Muscle layer of colon (tissue), 2 donors: ENCODE results near the gene AQP1.

ENCODE experiments used
- H3K27ac ChIP-seq: one replicate; pipeline ENCODE4 v1.7.0; 2013; ENCODE audit warnings: low read depth, mild to moderate bottlenecking, low read length, moderate library complexity
- H3K27me3 ChIP-seq, 2 donors: one replicate each; pipeline ENCODE4 v1.7.0; 2013; ENCODE audit warnings: low read length in 2 of 2, mild to moderate bottlenecking in 2 of 2; ENCODE audit not compliant: insufficient read depth in 2 of 2, control insufficient read depth in 1 of 2
- H3K36me3 ChIP-seq: one replicate; pipeline ENCODE4 v1.7.0; 2013; ENCODE audit warnings: mild to moderate bottlenecking, low read length; ENCODE audit not compliant: insufficient read depth
- H3K4me1 ChIP-seq: one replicate; pipeline ENCODE4 v1.7.0; 2013; ENCODE audit warnings: mild to moderate bottlenecking, low read length; ENCODE audit not compliant: insufficient read depth
- H3K4me3 ChIP-seq, 2 donors: one replicate each; pipeline ENCODE4 v1.7.0; 2013; ENCODE audit warnings: low read length in 2 of 2, low read depth in 1 of 2, mild to moderate bottlenecking in 1 of 2, moderate library complexity in 1 of 2
- H3K9ac ChIP-seq: one replicate; pipeline ENCODE4 v1.7.0; 2013; ENCODE audit warnings: low read length
- H3K9me3 ChIP-seq: one replicate; pipeline ENCODE4 v1.7.0; 2013; ENCODE audit warnings: mild to moderate bottlenecking, low read length
- donor health status: abdominal sarcoma.
- donor health status: Adenocarcinoma of cecum.

AQP1 gene

GRCh38 chr7:30908681-30909080, 3.0 kb upstream of the AQP1 start:
- H3K4me1 ChIP-seq: peaks cover 46% of the 10 kb centered on the region
- no peak overlapping the region for H3K9ac ChIP-seq
- no peak overlapping the region for H3K4me3 ChIP-seq
- H3K36me3 ChIP-seq: no peaks in the 10 kb centered on the region
- H3K27ac ChIP-seq: no peak overlapping the region
- H3K27me3 ChIP-seq: no peaks in the 10 kb centered on the region
- no peaks in the 10 kb centered on the region for H3K9me3 ChIP-seq

- no peak overlapping the region for H3K9ac ChIP-seq
- peaks cover 54% of the 10 kb centered on the region for H3K4me1 ChIP-seq
- H3K27me3 ChIP-seq: no peaks in the 10 kb centered on the region
- H3K27ac ChIP-seq: peak overlapping the region; percentile 84
- H3K36me3 ChIP-seq: no peaks in the 10 kb centered on the region
- H3K4me3 ChIP-seq: no peak overlapping the region
- H3K9me3 ChIP-seq: no peaks in the 10 kb centered on the region
Observed at GRCh38 chr7:30909431-30909830, 2.2 kb upstream of the AQP1 start.

GRCh38 chr7:30910411-30911073, 1.1 kb upstream of the AQP1 start:
- no peaks in the 10 kb centered on the region for H3K36me3 ChIP-seq
- peaks cover 65% of the 10 kb centered on the region for H3K4me1 ChIP-seq
- no peaks in the 10 kb centered on the region for H3K9me3 ChIP-seq
- H3K27ac ChIP-seq: peak overlapping the region; percentile 84
- peak overlapping the region in 1 of 2 donors; percentile 38 for H3K4me3 ChIP-seq
- H3K27me3 ChIP-seq: no peaks in the 10 kb centered on the region
- H3K9ac ChIP-seq: no peak overlapping the region

GRCh38 chr7:30911133-30911532, 520 bp upstream of the AQP1 start:
- Histone ChIP-seq H3K4me3 (peak overlapping the region in 1 of 2 donors; percentile 91), H3K27ac (peak overlapping the region; percentile 84)

GRCh38 chr7:30912021-30912730, 523 bp downstream of the AQP1 start:
- Histone ChIP-seq H3K9me3 (no peaks in the 10 kb centered on the region), H3K4me1 (peaks cover 64% of the 10 kb centered on the region), H3K4me3 (peak overlapping the region; percentile 31 to 91), H3K9ac (peak overlapping the region; percentile 38), H3K27ac (peak overlapping the region; percentile 73), H3K36me3 (no peaks in the 10 kb centered on the region), H3K27me3 (no peaks in the 10 kb centered on the region)

More at GRCh38 chr7:30911133-30911532, 520 bp upstream of the AQP1 start:
- peaks cover 64% of the 10 kb centered on the region for H3K4me1 ChIP-seq
- no peaks in the 10 kb centered on the region for H3K36me3 ChIP-seq
- no peak overlapping the region for H3K9ac ChIP-seq
- no peaks in the 10 kb centered on the region for H3K9me3 ChIP-seq
- H3K27me3 ChIP-seq: no peaks in the 10 kb centered on the region

- Histone ChIP-seq H3K9me3 (no peaks in the 10 kb centered on the region), H3K4me1 (peaks cover 67% of the 10 kb centered on the region), H3K36me3 (no peaks in the 10 kb centered on the region), H3K9ac (peak overlapping the region; percentile 38), H3K4me3 (peak overlapping the region; percentile 31 to 91), H3K27me3 (no peaks in the 10 kb centered on the region), H3K27ac (peak overlapping the region; percentile 73)
Observed at GRCh38 chr7:30912731-30912985, 1.0 kb downstream of the AQP1 start.

GRCh38 chr7:30912986-30913811, 1.5 kb downstream of the AQP1 start:
- Histone ChIP-seq H3K9ac (peak overlapping the region; percentile 38), H3K9me3 (no peaks in the 10 kb centered on the region), H3K4me1 (peaks cover 67% of the 10 kb centered on the region), H3K27me3 (no peaks in the 10 kb centered on the region), H3K4me3 (peak overlapping the region; percentile 31 to 91), H3K36me3 (no peaks in the 10 kb centered on the region), H3K27ac (peak overlapping the region; percentile 73)

GRCh38 chr7:30913821-30914515, 2.3 kb downstream of the AQP1 start:
- Histone ChIP-seq H3K27me3 (no peaks in the 10 kb centered on the region), H3K9me3 (no peaks in the 10 kb centered on the region), H3K36me3 (no peaks in the 10 kb centered on the region), H3K4me3 (peak overlapping the region; percentile 31 to 91), H3K4me1 (peaks cover 67% of the 10 kb centered on the region), H3K27ac (peak overlapping the region; percentile 73), H3K9ac (peak overlapping the region; percentile 38)

- Histone ChIP-seq H3K9ac (no peak overlapping the region), H3K36me3 (no peaks in the 10 kb centered on the region), H3K4me1 (peaks cover 65% of the 10 kb centered on the region), H3K27me3 (no peaks in the 10 kb centered on the region), H3K4me3 (peak overlapping the region in 1 of 2 donors; percentile 91), H3K27ac (peak overlapping the region; percentile 66), H3K9me3 (no peaks in the 10 kb centered on the region)
Observed at GRCh38 chr7:30914596-30914995, 2.9 kb downstream of the AQP1 start.

GRCh38 chr7:30915005-30915601, 3.5 kb downstream of the AQP1 start:
- H3K27ac ChIP-seq: peak overlapping the region; percentile 42
- H3K4me1 ChIP-seq: peaks cover 65% of the 10 kb centered on the region
- H3K9ac ChIP-seq: no peak overlapping the region

GRCh38 chr7:30915751-30916150, 4.1 kb downstream of the AQP1 start:
- no peaks in the 10 kb centered on the region for H3K36me3 ChIP-seq
- H3K4me3 ChIP-seq: peak overlapping the region in 1 of 2 donors; percentile 91
- no peak overlapping the region for H3K9ac ChIP-seq
- H3K9me3 ChIP-seq: no peaks in the 10 kb centered on the region
- H3K27ac ChIP-seq: peak overlapping the region; percentile 42
- peaks cover 65% of the 10 kb centered on the region for H3K4me1 ChIP-seq
- no peaks in the 10 kb centered on the region for H3K27me3 ChIP-seq

More at GRCh38 chr7:30915005-30915601, 3.5 kb downstream of the AQP1 start:
- Histone ChIP-seq H3K27me3 (no peaks in the 10 kb centered on the region), H3K9me3 (no peaks in the 10 kb centered on the region), H3K36me3 (no peaks in the 10 kb centered on the region), H3K4me3 (peak overlapping the region in 1 of 2 donors; percentile 91)
